Left colon (tissue), 2 donors: ENCODE measurements around the gene RAB11FIP4. TPM values are rescaled to one million over a fixed set of nuclear protein-coding genes. Genes with fewer than 3 reads are reported as not detected.
A peak's percentile ranks its signal among the peaks of the same experiment; 100 is the strongest.

ENCODE experiments used
- ATAC-seq: fragments of 200-7000 bp; cut with Tn5 transposase; one replicate; pipeline ENCODE4 v1.9.1; 2020; ENCODE audit warnings: mild to moderate bottlenecking, moderate library complexity
- DNase-seq, 2 donors: peaks; one replicate each; pipeline ENCODE4 v3.0.0-alpha.2; 2020
- intact Hi-C, 2 donors: fragments of 100-400 bp; cut with DNase I in 1 of 2; cut with micrococcal nuclease in 1 of 2; formaldehyde crosslinking; loops; one replicate each; pipeline versions ENCODE4 v1.11.2 to v1.14.0; 2022; cut with DNase I, micrococcal nuclease
- total RNA-seq, 2 donors: library from RNA; stranded (reverse); fragmentation: NEBNext Ultra II Directional; extraction: Animal tissue kit (Norgen Biotek cat#: 25700); gene quantifications; one replicate each; pipeline ENCODE4 v1.2.1, GENCODE V29; 2021
- donor health status: DM: no; HTN: no; CAD: no.
- donor health status: DM: yes; HTN: yes; CAD: no.

The RAB11FIP4 gene
- total RNA-seq, 2 donors from 2014 or later: 42.5 to 46.9 TPM

DNA sequence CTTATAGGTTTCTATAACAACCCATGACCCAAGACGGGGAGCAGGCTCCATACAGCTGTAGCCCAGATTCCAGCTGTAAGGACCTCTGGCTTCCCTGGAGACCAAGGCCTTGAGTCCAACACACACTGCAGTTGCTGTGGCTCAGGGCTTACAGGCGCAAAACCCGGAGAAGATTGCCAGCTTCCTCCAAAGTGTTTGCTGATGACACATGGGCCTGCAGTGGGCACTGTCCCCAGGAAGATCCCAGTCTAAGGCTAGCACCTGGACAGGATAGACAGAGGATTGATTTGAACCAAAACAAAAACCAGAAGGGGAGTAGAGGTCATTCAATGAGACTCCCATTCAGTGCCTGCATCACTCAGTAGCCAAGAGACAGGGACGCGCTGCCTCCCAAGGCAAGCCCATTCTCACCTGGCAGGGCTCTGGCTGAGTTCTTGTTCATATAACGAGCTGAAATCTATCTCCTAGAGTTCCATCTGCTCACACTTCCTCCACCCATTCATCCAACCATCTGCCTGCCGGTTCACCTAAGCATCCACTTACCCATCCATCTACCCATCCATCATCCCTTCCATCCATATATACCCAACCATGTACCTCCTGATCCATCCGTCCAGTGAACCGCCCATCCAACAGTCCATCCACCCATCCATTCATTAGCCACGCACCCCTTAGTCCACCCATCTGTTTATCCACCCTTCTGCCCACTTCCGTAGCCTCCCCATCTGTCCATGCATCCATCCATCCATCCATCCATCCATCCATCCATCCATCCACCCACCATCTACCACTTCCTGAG, 10.2 kb downstream of the RAB11FIP4 start:
- intact Hi-C loops: no loop called here
- ATAC-seq (no peak), DNase-seq (no peak)

DNA sequence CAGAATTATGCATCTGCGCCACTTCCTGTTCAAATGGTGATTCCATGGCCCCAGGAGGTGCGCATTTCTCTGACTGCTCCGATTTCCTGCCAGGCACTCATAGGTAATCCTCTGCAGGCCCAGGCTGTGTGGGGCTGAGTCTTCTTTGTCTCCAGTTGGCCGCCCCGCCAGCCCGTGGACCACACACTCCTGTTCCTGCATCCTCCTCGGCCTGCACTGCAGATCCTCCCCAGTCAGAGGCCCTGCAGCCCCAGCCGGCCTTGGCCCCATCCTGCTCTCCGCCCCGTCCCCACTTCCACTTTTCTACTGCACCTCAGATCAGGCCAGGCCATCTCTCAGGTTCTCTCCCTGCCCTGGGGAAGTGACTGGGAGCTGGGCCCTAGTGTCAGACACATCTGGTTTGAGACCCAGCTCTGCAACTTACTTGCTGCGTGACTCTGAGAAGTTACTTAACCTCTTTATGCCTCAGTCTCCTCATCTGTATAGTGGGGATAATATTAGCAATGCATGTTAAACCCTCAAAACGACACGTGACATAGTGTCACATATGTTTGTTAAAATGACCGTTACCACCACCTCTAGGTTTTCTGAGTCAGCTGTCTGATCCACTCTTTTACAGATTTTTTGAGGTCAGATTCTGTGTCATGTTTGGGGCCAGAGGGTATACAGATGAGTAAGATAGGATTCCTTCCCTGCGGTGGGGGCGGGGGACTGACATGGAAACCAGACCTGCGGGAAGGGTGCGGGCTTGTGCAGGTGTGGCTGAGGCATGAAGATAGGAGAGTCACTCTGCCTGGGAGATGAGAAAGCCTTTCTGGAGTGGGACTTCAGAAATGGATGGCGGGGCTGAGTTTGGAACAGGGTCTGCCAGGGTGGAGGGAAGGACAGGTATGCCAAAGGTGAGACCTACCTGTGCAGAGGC, 12.8 kb downstream of the RAB11FIP4 start:
- intact Hi-C loops: no loop called here
- no peak for DNase-seq
- ATAC-seq: no peak

DNA sequence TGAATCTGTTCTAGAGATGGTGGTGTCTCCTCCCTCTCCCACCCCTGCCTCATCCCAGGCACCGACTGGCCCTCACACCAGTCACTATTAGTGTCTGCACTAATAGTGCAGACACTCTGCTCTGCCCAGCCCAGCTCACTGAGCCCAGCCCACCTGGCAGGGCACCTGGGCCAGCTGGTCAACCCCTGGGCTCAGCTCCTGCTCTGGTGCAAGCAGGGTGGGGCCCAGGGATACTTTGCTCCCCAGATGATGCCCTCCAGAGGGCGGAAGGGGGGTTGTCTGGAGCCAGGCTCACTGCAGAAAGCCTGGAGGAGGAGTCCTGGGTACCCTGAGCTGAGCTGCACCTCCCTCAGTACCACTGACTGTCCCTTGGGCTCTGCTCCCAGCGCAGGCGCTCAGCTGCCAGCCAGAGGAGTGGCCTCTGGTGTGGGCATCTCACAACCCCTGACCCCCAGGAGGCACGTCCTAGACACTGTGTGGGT, 14.5 kb downstream of the RAB11FIP4 start:
- DNase-seq (peak in 1 of 2 donors; percentile 16), ATAC-seq (no peak)
- intact Hi-C loops: no loop called here

DNA sequence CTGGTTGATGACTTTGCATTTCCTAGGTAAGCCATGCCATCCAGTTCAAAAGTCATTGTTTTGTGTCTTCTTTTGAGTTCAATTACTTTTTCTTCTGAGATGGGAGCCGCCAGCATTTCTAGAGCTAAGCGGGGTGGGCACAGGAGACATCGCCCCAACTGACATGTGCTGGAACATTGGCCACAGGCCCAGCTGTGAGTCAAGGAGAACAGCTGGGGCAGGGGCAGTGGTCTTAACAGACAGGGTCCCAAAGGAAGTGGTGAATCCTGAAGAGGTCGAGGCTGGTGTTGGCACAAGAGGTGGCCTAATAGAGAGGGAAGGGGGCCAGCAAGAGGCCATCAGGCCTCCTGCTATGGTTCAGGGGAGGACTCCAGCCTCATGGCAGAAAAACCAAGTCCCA, 17.1 kb downstream of the RAB11FIP4 start:
- intact Hi-C loops: no loop called here
- no peak for ATAC-seq
- DNase-seq: peak in 1 of 2 donors; percentile 5

DNA sequence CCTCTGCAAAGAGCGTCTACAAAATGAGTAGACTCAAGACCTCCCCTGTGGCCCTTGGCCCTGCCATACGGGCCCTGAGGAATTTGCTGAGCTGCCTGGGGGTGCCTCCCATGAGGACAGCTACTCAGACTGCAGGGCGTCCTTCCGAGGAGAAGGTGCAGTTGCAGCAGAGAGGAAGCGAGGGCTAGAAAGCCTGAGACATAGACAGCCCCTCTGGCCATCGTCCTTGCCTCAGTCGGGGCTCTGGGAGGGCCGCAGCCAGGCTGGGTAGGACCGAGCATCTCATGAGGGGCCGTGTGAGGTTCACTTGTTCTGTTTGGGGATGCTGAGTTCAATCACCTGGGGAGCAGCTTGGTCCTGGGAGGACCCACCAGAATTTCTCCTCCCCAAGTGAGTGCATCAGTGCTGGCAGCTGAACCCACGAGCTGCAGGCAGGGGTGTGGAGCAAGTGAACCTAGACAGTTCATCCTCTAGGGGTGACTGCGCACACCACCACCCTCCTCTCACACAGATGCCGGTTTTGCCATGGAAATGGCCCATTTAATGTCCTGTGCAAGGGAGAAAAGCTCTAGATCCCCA, 20.3 kb downstream of the RAB11FIP4 start:
- intact Hi-C loops: no loop called here

DNA sequence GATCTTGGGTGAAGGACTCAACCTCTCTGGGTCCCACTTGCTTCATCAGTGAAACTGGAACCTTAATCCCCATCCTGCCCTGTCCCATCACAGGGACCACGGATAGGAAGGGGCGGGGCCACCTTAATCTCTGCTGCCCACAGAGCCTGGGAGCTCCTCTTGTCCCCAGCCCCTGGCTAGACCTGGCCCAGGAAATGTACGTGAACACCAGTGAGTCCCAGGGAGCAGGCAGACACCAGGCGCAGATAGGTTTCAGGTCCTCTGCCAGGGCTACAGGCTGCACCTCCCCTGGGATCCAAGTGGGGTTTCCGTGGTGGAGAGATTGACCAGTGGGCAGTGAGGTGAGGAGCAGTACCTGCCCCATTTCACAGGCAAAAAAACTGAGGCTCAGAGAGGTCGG, 21.0 kb downstream of the RAB11FIP4 start:
- ATAC-seq (no peak), DNase-seq (no peak)

More for the DNA sequence above, 20.3 kb downstream of the RAB11FIP4 start:
- no peak for DNase-seq
- no peak for ATAC-seq

DNA sequence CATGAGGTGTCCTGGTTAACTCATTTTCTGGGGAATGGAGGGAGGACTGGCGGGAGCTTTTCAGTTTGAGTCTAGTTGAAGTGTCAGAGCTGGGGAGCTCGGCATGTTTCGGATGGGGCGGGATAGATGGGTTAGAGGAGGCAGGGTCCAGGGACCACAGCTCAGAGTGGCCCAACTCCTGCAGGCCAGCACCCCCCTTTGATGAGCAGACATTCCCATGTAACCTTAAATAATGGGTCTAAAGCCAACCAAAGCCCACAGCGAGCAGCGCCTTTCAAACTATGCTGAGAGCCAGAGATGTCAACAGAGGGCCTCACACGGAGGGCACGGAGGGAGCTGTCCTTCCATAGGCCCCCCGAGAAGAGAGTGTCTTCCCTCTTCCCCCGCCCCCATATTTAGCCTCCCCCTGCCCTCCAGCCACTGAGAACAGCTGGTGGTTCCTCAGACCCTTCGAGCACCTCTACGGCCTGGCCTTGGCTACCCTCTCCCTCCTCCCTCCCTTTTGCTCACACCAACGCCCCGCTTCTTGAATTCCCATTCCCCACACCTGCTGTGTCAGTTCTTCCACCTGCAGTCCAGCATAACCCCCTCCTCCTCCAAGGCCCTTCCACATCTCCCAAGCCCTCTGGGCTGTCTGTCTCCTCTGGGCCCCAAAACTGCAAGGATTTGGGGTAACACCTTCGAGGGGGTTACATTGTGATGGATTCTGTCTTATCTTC, 21.8 kb downstream of the RAB11FIP4 start:
- ATAC-seq (no peak), DNase-seq (no peak)
- intact Hi-C loops: no loop called here

More for the DNA sequence above, 21.0 kb downstream of the RAB11FIP4 start:
- intact Hi-C loops: no loop called here

DNA sequence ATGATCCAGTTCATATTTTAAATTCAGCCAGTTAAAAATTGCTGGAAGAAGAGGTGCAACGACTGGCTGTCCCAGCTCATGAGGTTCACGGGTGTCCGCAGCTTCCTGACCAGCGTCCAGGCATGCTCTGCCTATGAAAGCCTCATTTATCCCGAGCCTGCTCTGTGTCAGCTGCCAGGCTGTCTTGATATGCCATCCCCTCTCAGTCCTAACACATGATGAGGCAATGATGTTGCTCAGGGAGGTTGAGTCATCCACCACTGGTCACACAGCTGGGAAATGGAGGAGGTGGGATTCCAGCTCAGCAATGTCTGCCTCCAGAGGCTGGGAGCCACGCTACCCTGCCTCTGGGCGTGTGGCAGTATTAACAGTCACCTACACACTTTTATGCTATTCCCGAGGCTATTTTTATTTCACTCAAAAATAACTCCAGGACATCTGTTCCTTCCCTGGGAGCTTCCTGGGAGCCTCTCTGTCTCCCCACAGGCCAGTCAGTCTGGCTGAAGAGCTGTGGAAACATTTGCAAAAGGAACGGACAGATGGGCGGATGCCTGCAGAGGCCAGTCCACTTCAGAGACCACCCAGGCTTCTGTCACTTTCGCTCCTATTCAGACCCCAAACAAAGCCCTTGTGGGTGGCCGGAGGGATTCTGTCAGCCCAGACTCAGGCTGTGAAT, 22.5 kb downstream of the RAB11FIP4 start:
- ATAC-seq (no peak), DNase-seq (no peak)
- intact Hi-C loops: no loop called here

DNA sequence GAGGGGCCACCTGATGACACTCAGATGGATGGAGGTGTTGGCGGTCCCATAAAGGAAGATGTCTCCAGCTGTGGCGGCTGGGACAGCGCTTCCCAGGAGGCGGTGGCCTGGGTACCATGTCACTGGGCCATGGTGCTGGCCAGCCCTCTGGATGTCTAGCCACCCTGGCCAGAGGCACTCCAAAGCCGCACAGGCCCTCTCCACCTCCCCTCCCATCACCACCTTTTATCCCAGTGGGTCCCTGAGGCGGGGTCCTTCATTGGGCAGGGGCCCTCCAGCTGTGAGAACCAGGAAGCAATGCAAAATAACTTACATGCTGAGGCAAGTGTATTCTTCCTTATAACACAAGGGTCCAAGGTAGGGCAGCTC, 23.1 kb downstream of the RAB11FIP4 start:
- ATAC-seq (no peak), DNase-seq (no peak)
- intact Hi-C loops: no loop called here

DNA sequence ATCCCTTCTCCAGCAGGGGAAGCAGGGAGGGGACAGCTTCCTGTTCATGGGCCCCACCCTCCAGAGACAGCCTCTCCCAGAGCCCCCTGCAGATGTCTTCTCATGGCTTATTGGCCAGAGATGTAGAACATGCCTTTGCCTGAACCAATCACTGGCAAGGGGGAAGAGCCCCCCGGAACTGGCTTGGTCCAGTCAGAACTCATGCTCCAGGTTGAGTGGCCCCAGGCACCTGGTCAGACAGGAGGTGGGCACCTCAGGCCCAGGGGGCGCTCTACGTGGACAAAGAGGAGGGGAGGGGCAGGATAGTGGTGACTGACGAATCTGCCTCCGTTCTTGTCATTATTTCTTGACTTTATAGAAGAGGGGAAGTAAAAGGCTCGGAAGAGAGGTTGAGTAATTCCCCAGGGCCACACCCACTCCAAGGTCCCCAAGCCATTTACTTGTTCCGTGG, 23.6 kb downstream of the RAB11FIP4 start:
- intact Hi-C loops: no loop called here
- DNase-seq (no peak), ATAC-seq (peak; percentile 74)

DNA sequence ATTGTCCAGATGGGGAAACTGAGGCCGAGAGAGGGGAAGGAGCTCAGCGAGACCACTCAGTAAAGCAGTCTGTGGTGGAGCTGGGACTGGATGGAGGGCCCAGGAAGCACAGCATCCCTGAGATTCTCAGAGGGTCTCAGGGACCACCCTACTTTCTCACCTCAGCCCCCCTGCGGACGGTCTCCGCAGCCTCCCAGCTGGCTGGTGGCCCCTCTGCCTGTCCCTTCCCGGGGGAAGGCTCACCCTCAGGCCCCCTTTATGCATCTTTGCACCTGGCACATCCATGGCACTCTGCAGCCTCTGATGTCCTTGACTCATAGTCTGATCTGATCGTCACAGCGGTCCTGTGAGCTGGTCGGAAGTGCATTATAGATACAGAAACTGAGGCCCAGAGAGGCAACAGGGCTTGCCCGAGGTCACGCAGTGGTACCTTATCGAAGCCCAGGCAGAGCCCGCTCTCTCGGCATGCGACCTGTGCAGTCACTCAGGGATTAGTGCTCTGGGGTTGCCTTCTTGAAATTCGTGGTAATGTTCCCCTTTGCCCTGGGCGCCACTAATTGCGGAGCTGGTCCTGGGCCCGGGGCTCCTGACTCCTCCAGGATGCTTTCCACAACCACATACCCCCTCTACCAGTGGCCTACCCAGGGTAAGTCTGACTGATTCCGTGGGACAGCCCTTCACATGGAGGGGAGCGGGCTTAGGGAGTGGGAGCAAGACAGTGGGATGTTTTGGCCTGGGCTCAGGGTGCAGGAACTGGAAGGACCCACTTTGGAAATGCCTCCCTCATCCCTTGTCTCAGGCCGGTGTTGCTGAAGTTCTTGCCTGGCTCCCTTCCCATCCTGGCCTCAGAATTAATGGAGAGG, 24.4 kb downstream of the RAB11FIP4 start:
- intact Hi-C loops: no loop called here
- ATAC-seq: no peak
- peak in 1 of 2 donors; percentile 12 for DNase-seq

DNA sequence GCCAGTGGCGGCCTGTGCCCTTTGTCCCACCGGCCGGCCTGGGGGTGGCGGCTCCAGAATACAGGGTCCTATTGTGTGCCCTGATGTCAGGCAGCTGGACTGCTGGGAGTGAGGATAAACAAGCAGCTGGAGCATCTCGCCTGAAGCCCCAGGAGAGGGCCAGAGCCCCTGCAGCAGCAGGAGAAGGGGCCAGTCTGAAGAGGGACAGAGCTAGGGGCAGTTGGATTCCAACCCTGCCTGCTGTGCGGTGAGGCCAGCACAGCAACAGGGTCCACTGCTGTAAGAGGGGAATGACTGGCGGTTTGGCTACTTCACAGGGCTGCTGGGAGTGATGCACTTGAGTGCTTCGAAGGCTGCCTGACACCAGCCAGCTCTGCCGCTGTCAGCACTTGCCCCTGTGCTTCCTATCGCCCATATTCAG, 25.0 kb downstream of the RAB11FIP4 start:
- DNase-seq: peak in 1 of 2 donors; percentile 24
- intact Hi-C loops: no loop called here
- ATAC-seq: no peak

DNA sequence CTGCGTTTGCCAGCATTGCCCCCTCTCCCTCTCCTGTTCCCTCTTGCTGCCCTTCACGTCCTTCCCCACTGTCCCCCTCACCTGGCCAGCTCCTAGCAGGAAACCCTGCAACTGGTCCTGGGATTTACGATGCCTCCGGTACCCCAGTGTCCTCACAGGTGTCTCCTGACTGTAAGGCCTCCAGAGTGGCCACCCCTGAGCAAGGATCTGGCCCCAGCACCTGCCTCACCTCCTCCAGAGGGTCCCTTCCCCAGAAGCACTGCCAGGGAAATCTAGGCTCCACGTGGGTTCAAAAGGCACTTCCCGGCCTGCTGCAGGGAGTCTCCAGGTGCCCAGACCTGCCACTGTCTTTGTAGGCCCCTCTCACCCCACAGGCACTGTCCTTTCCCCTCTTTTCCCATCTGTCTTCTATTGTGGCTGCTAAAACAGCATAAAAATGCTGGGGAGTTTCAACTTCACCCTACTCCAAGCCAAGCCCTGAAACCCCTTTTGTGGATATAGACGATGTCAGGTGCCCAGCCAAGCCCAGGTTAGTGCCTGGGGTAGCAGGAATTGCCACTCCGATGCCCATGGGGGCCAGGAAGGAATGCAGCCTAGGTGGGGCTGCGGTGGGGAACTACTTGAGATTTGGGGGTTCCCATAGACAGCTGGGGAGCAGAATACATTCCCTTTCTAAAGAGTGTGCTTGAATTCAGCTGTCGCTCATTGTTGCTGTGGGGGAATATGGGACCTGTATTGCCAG, 25.7 kb downstream of the RAB11FIP4 start:
- DNase-seq: peak in 1 of 2 donors; percentile 20
- intact Hi-C loops: no loop called here
- ATAC-seq: no peak

DNA sequence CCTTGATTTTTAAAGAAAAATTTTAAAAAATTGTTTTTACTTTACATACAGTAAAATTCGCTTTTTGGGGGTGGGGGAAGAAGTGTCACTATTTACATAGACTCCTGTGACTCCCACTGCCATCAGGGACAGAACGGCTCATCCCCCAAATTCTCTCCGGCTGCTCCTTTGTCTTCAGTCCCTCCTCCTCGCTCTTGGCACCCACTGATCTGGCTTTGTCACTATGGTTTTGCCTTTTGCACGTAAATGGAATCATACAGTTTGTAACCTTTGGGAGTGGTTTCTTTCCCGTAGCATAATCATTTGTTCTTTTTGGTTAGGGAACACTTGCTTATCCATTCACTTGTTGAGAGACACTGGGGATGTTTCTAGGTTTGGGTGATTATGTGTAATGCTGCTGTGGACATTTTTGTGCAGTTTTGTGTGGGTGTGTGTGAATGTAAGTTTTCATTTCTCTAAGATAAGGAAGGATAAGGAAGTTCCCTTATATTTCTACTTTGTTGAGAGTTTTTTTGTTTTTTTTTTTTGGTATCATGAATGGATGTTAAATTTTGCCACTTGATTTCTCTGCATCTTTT, 27.4 kb downstream of the RAB11FIP4 start:
- no peak for DNase-seq
- no peak for ATAC-seq
- intact Hi-C loops: no loop called here

DNA sequence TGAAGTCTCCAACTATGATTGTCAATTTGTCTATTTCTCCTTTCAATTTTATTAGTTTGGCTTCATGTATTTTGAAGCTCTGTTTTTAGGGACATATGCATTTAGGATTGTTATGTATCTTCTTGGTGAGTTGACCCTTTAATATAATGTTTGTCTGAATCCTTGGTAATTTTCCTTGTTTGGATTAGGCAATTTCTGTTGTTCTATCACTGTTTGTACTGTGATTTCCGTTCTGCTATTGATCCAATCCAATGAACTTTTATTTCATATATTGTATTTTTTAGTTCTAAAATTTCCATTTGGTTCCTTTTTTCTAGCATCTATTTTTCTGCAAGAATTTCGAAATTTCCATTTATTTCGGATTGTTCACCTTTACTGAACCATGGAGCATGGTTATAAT, 31.0 kb downstream of the RAB11FIP4 start:
- ATAC-seq: no peak
- intact Hi-C loops: no loop called here
- no peak for DNase-seq

DNA sequence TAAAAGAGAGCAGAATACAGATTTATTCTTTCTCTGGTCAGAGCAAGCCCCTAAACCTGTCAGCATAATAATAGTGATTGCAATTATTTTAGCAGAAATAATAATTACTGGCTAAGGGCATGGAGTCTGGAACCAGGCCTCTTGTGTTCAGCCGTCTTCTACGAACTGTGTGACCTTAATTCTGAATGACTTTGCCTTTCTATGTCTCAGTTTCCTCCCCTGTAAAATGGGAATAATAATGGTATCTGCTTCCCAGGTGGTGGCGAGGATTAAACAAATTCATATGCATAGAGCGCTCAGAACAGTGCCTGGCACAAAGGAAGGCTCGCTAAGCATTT, 33.4 kb downstream of the RAB11FIP4 start:
- DNase-seq (no peak), ATAC-seq (no peak)
- intact Hi-C loops: no loop called here
